ENCODE results near the gene ETFA. TPM values are rescaled to one million over a fixed set of nuclear protein-coding genes. Genes with fewer than 3 reads are reported as not detected.

The ETFA gene
- total RNA-seq = 511 TPM
- long read RNA-seq, transcript ETFA-215 (11 exons, 917 nt) = minor isoform, 6 of 507 reads
- long read RNA-seq, transcript ETFA-202 (11 exons, 1,346 nt) = minor isoform, 67 of 507 reads
- long read RNA-seq, transcript ETFA-203 (12 exons, 2,287 nt) = major isoform, 380 of 507 reads
- long read RNA-seq, partial matches to known transcripts = 13 of 507 reads
- long read RNA-seq, other reads (novel, unspliced or antisense) = 39 of 507 reads

DNA sequence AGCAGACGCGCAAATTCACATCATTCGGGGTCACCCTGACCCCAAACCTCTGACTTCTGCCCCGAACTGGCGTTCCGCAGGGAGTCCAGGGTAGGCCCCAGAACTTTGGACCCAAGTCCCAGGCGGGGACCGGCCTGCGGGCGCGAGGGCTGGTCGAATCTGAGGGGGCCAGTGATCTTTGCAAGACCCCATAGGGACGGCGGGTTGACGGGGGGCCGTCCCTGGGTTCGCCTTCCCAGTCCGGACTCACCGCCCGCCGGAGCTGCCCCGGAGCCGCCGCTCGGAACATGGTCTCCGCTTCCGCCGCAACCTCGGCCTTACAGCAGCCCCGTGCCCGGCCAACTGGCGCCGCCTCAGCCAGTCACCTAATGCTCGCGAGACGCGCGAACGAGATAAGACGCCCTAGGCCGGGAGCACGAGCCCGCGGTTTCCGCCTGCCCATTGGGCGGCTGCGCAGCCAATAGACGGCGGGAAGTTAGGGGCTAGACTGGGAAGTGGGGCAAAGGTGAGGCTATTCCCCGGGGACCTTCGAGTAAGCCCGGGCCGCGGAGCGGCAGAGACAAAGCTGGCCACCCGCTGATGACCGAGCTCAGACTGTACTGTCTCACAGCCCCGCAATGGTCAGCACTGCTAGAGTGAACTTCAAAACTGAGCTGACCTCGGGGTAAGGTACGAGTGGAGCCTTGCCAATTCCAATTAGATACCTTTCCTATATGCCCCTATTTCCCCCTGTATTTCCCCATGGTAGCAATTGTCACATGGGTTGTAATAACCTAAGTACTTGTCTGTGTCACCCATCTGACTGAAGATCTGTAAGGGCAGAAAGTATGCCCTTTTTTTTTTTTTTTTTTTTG, at the start of gene ETFA:
ETFA (minus strand) TSS at position 370 of the 854 bp plus-strand sequence; CDS start at position 289, 81 bp downstream.
- Histone ChIP-seq H3K36me3 (no peaks in the 10 kb centered on the region), H3K4me3 (peak within 1 kb of the TSS; percentile 80), H3K27me3 (ENCODE audit: low read depth) (no peaks in the 10 kb centered on the region), H3K27ac (replicated peaks) (peak within 1 kb of the TSS; percentile 92), H3K9me3 (replicated peaks) (no peaks in the 10 kb centered on the region), H3K4me1 (peaks cover 64% of the 10 kb centered on the region)
- TF ChIP-seq, protein P1, sequence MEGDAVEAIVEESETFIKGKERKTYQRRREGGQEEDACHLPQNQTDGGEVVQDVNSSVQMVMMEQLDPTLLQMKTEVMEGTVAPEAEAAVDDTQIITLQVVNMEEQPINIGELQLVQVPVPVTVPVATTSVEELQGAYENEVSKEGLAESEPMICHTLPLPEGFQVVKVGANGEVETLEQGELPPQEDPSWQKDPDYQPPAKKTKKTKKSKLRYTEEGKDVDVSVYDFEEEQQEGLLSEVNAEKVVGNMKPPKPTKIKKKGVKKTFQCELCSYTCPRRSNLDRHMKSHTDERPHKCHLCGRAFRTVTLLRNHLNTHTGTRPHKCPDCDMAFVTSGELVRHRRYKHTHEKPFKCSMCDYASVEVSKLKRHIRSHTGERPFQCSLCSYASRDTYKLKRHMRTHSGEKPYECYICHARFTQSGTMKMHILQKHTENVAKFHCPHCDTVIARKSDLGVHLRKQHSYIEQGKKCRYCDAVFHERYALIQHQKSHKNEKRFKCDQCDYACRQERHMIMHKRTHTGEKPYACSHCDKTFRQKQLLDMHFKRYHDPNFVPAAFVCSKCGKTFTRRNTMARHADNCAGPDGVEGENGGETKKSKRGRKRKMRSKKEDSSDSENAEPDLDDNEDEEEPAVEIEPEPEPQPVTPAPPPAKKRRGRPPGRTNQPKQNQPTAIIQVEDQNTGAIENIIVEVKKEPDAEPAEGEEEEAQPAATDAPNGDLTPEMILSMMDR (IDR thresholded peaks at IDR 0.05; ENCODE audit: borderline replicate concordance) = no peak
- intact Hi-C loops (cut with micrococcal nuclease) = no loop called here
- DNase-seq = peak; percentile 98

DNA sequence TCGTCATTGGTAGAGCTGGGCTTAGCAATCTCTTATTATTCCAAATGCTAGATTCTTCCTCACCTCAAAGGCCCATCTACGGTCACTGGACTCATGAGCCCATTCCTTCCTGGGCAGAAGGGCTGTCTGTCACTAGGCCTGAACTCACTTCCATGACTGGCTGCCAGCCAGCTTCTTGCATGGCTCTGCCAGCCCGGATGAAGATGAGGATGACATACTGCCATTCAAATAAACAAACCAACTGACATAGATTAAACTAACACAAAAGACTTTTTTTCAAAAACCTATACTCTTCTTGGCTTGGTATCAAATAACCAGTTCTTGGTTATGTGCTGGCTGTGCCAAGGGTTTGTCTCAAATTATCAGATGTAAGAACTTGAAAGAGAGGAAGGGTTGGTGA, 49.1 kb upstream of the ETFA start:
- Histone ChIP-seq H3K4me3 (no peak overlapping the region), H3K36me3 (peaks cover 29% of the 10 kb centered on the region), H3K4me1 (no peaks in the 10 kb centered on the region), H3K27me3 (ENCODE audit: low read depth) (no peaks in the 10 kb centered on the region), H3K9me3 (replicated peaks) (no peaks in the 10 kb centered on the region), H3K27ac (replicated peaks) (no peak overlapping the region)
- intact Hi-C loops (cut with micrococcal nuclease) = no loop called here
- no peak for DNase-seq
- TF ChIP-seq, protein P1 (IDR thresholded peaks at IDR 0.05; ENCODE audit: borderline replicate concordance) = no peak

DNA sequence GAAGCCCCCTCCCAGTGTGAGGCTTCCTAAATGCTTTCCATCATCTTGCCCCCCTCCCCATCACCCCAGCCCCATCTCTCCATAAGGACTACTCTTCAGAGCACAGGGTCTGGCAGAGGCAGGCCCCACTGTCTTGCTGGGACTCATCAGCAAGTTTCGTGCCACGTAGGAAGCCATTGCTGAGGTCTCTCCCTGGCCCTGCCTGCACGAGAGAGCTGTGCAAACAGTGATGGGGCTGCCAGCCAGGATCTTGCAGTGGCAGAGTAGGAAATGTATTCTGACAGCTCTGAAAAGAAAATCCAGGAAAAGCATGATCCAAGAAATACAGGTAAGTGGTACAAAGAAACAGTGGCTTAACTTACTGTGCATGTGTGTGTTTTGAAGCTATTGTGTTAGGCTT, 47.9 kb upstream of the ETFA start:
- Histone ChIP-seq H3K27me3 (ENCODE audit: low read depth) (no peaks in the 10 kb centered on the region), H3K27ac (replicated peaks) (no peak overlapping the region), H3K4me3 (no peak overlapping the region), H3K4me1 (no peaks in the 10 kb centered on the region), H3K36me3 (peaks cover 30% of the 10 kb centered on the region), H3K9me3 (replicated peaks) (no peaks in the 10 kb centered on the region)
- TF ChIP-seq, protein P1 (IDR thresholded peaks at IDR 0.05; ENCODE audit: borderline replicate concordance) = no peak
- intact Hi-C loops (cut with micrococcal nuclease) = no loop called here
- DNase-seq = no peak

DNA sequence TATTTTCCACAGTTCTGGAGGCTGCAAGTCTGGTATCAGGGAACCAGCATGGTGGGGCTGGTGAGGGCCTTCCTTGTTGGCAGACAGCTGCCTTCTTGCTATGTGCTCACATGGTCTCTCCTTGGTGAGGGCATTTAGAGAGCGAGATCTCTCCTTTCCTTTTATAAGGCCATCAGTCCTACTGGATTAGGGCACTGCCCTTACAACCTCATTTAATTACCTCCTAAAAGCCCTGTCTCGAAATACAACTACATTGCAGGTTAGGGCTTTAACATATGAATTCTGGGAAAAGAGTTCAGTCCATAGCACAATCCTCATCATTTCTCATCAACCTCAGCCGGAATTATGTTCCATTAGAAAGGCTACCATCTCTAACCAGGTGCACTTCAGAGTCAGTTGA, 47.2 kb upstream of the ETFA start:
- no peak for DNase-seq
- peaks cover 35% of the 10 kb centered on the region for H3K36me3 ChIP-seq
- TF ChIP-seq, protein P1 (IDR thresholded peaks at IDR 0.05; ENCODE audit: borderline replicate concordance) = no peak
- H3K4me3 ChIP-seq = no peak overlapping the region
- H3K4me1 ChIP-seq = no peaks in the 10 kb centered on the region
- H3K9me3 ChIP-seq (replicated peaks) = no peaks in the 10 kb centered on the region
- no peaks in the 10 kb centered on the region for H3K27me3 ChIP-seq (ENCODE audit: low read depth)
- H3K27ac ChIP-seq (replicated peaks) = no peak overlapping the region
- intact Hi-C loops (cut with micrococcal nuclease) = no loop called here

DNA sequence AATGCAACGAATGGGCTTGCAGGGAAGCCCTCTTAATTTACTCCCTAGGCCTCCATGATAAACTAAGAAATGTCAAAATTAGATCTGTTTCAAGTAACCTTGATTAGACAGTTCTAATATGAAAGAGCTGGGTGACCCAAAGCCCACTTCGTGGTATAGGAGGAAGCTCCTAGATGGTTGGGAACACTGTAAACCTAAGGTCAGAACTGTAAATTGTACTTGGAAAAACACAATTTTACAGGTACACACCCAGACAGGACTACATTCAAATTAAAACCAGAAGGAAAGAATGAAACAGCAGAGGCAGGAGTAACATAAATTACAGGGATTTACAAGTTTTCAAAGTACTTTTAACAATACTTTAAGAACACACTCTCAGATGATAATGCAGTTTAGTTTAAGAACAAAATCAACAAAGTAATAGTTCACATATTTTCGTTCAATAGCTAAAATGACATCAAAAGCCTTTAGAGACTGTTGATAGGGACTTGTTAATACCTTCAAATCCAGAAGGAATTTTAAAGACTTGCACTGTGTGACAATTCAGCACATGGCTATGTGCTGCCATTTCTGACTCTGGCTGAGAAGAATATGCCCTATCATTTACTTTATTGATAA, 43.7 kb upstream of the ETFA start:
- Histone ChIP-seq H3K27ac (replicated peaks) (no peak overlapping the region), H3K27me3 (ENCODE audit: low read depth) (peaks cover 3% of the 10 kb centered on the region), H3K4me1 (no peaks in the 10 kb centered on the region), H3K9me3 (replicated peaks) (no peaks in the 10 kb centered on the region), H3K4me3 (no peak overlapping the region), H3K36me3 (peaks cover 28% of the 10 kb centered on the region)
- TF ChIP-seq, protein P1 (IDR thresholded peaks at IDR 0.05; ENCODE audit: borderline replicate concordance) = no peak
- no peak for DNase-seq
- intact Hi-C loops (cut with micrococcal nuclease) = no loop called here

Measured in left ventricle myocardium inferior (tissue), 1 donor.